Measurements from ENCODE around the gene ASTL. TPM values are rescaled to one million over a fixed set of nuclear protein-coding genes. Genes with fewer than 3 reads are reported as not detected.
"Not testable (repeated sequence)": the region's sequence is repeated elsewhere in the genome, so short reads cannot be mapped to it uniquely, and the experiment has no call there.

The ASTL gene
- polyA plus RNA-seq, 1 experiment: not detected

DNA sequence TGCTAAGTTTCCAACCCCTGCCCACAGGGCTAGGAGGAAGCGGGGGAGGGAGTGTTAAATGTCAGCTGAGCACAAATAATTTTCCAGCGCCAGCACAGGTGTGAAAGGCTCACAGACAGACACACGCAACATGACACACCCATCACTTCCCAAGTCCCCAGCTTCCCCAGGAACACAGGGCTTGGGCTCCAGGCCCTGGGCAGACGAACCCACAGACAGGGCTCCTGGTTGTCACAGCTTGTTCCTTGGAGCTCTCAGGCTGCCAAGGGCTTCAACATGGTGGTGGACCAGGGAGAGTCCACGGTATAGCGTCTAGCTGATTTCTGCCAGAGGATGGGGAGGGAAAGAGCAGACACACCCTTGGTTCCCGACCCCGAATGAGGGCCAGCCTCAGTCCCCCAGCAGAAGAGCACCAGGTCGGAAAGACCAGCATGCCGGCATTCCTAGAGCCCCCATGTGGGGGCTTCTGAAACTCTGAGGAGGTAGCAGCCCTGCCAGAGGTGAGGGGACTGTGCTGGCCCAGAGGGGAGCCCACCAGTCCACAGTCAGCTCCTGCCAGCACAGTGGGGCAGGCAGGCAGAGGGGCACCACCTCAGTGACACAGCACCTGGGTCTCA, 5.0 kb upstream of the ASTL start:
- no peak overlapping the region for H3K4me3 ChIP-seq (ENCODE audit: low read depth, low read length)
- no peak for DNase-seq (ENCODE audit: low read depth)
- POLR2A ChIA-PET: no interaction called here

DNA sequence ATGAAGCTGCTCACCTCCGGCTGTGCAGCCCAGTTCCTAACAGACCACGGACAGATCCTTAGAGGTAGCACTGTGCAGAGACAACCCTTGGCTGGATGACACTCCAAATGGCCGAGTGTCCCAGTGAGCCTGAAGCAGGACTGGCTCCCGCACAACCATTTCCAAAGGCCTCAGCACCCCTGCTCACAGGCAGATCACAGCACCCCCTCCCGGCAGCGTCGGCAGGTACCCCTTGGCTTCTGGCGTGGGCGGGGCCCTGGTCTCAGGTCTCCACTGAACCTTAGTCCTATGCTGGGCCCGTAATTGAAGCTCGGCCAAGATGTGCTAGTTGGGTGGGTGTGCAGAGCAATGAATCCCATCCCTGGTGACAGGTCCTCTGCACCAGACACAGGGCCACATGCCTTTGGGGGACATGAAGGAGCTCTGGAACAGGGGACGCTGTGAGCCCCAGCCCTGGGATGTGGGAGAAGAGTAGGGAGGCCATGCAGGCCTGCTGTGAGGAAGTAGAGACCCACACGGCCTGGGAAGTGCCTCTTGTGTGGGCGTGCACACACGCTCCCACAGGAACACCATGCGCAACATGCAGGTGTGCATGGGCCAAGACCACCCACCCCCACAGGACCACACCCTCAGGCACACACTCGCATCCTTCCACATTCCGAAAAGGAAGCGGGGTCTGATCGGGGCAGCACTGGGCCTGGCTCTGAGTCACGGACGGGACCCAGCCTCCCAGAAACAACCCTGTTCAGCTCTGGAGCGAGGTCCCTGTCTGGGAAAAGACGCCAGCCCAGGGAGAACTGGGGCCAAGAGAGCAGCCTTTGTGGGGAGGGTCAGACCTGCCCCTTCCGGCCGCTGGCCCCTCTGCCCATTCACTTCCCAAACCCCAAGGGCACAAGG, 4.2 kb upstream of the ASTL start:
- no peak for TF ChIP-seq CTCF (IDR thresholded peaks at IDR 0.05; ENCODE audit: insufficient read depth, low read depth, low read length)
- ChIA-PET CTCF (interaction anchor here (0.7 to 8.8 kb wide), 5 partner anchors 10 to 150 kb away, joined by 3 to 121 read pairs (median 4); no protein-coding TSS in a partner anchor), POLR2A (no interaction called here)
- 0 out of 2 replicates have a peak, but pooled peaks cover 2% of the 10 kb centered on the region for H3K27me3 ChIP-seq (ENCODE audit: control insufficient read depth, insufficient read depth, low read length)
- H3K4me3 ChIP-seq (ENCODE audit: low read depth, low read length): no peak overlapping the region
- no peaks in the 10 kb centered on the region for H3K36me3 ChIP-seq (ENCODE audit: control insufficient read depth, insufficient read depth, low read length)
- no peak for DNase-seq (ENCODE audit: low read depth)

More for the DNA sequence above, 5.0 kb upstream of the ASTL start:
- CTCF ChIA-PET: interaction anchor here (0.8 to 8.8 kb wide), 5 partner anchors 10 to 151 kb away, joined by 3 to 121 read pairs (median 4); no protein-coding TSS in a partner anchor
- TF ChIP-seq CTCF (IDR thresholded peaks at IDR 0.05; ENCODE audit: insufficient read depth, low read depth, low read length): no peak
- Histone ChIP-seq H3K27me3 (ENCODE audit: control insufficient read depth, insufficient read depth, low read length) (no peaks in the 10 kb centered on the region), H3K36me3 (ENCODE audit: control insufficient read depth, insufficient read depth, low read length) (no peaks in the 10 kb centered on the region)

- DNase-seq (ENCODE audit: low read depth); H3K27me3 ChIP-seq (ENCODE audit: control insufficient read depth, insufficient read depth, low read length); H3K36me3 ChIP-seq (ENCODE audit: control insufficient read depth, insufficient read depth, low read length); POLR2A ChIA-PET; H3K4me3 ChIP-seq (ENCODE audit: low read depth, low read length): not testable (repeated sequence)
- CTCF ChIA-PET: interaction anchor here (8.8 kb wide), 1 partner anchor 33 kb away, joined by 121 read pairs; no protein-coding TSS in a partner anchor
Measured at GRCh38 chr2:96141624-96141967, 3.3 kb upstream of the ASTL start.

DNA sequence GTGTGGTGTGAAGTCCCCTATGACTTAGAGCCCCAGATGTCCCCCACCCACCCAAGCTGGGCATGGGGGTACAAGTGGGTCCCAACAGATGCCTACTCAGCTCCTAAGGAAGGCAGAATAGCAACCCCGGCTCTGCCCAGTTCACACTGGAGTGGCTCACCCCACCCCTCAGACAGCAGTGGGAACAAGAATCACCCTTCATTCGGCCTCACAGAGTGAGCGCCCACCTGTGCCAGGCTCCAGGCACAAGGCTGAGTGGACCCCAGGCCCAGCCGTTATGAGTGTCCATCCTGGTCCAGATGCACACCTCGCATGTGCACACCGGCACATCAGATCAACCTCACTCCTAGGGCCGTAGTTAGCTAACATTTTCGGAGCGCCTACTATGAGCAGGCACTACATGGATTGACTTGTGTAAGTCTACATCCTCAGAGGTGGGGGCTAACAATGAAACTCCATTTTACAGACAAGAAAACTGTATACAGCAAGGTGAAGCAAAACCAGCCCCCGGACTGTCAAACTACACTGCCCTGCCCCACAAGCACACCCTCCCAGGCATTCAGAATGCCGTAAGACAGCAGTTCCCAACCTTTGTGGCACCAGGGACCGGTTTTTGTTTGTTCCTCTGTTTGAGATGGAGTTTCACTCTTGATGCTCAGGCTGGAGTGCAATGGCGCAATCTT, 2.8 kb upstream of the ASTL start:
- TF ChIP-seq CTCF (IDR thresholded peaks at IDR 0.05; ENCODE audit: insufficient read depth, low read depth, low read length): no peak
- CTCF ChIA-PET: interaction anchor here (1.1 to 8.8 kb wide), 3 partner anchors 24 to 121 kb away, joined by 6 to 121 read pairs (median 62); partner anchors contain the start of gene ADRA2B
- H3K27me3 ChIP-seq (ENCODE audit: control insufficient read depth, insufficient read depth, low read length): 0 out of 2 replicates have a peak, but pooled peaks cover 2% of the 10 kb centered on the region
- no peak for DNase-seq (ENCODE audit: low read depth)
- no peak overlapping the region for H3K4me3 ChIP-seq (ENCODE audit: low read depth, low read length)
- no peaks in the 10 kb centered on the region for H3K36me3 ChIP-seq (ENCODE audit: control insufficient read depth, insufficient read depth, low read length)
- POLR2A ChIA-PET: no interaction called here

- ChIA-PET CTCF (interaction anchor here (0.6 to 8.8 kb wide), 26 partner anchors 8 to 369 kb away, joined by 3 to 121 read pairs (median 5); partner anchors contain the start of genes ADRA2B, CIAO1, NEURL3 and SNRNP200), POLR2A (no interaction called here)
- no peak for DNase-seq (ENCODE audit: low read depth)
- peaks cover 2% of the 10 kb centered on the region; the same call in 1 of the 2 replicates for H3K27me3 ChIP-seq (ENCODE audit: control insufficient read depth, insufficient read depth, low read length)
- H3K36me3 ChIP-seq (ENCODE audit: control insufficient read depth, insufficient read depth, low read length): no peaks in the 10 kb centered on the region
- H3K4me3 ChIP-seq (ENCODE audit: low read depth, low read length): no peak overlapping the region
- TF ChIP-seq CTCF (IDR thresholded peaks at IDR 0.05; ENCODE audit: insufficient read depth, low read depth, low read length): no peak
Measured at GRCh38 chr2:96139181-96139758, 968 bp upstream of the ASTL start.
